HCT116 (cell line): ENCODE measurements around the gene CDON. TPM values are rescaled to one million over a fixed set of nuclear protein-coding genes. Genes with fewer than 3 reads are reported as not detected.

ENCODE experiments used
- ATAC-seq: fragments of 200-7000 bp; cut with Tn5 transposase; 2 replicates; pipeline ENCODE4 v1.9.1; 2020; ENCODE audit warnings: mild to moderate bottlenecking, moderate library complexity
- BruUV-seq: library from RNA; stranded (reverse); fragments of 400-500 nt; replicated peaks from 2 replicates; lab custom pipeline; 2021; lab: Mats Ljungman, UMichigan
- CTCF ChIA-PET: fragments of 300-600 bp; sonication (Branson Sonifier 250); formaldehyde crosslinking; loops from one replicate; lab custom pipeline; 2021; ENCODE audit warnings: antibody characterized with exemption; lab: Charles Lee
- POLR2A ChIA-PET: fragments of 300-600, 350-600 bp; sonication (Branson Sonifier 250); formaldehyde crosslinking; loops from one replicate; lab custom pipeline; 2021; ENCODE audit warnings: antibody characterized with exemption; lab: Charles Lee
- RAD21 ChIA-PET, 2 experiments: fragments of 300-600 bp; sonication (Branson Sonifier 250); formaldehyde crosslinking; loops; one replicate each; lab custom pipeline; 2023; ENCODE audit warnings: low total read pairs in 2 of 2; ENCODE audit not compliant: uncharacterized antibody in 2 of 2, unreplicated experiment in 2 of 2, low non-redundant PET in 1 of 2; lab: Charles Lee
- DNase-seq: peaks from one replicate; pipeline ENCODE4 v3.0.0-alpha.2; 2010; ENCODE audit warnings: low read depth, low spot score
- H2AFZ ChIP-seq: fragments of 200-600 bp; shearing (Covaris generic), sonication (generic); 2 replicates; pipeline ENCODE4 v1.6.1; 2017; ENCODE audit warnings: low read depth, mixed run types, mixed read lengths, antibody characterized with exemption, low read length; ENCODE audit not compliant: poor library complexity, severe bottlenecking
- H3K27ac ChIP-seq: 2 replicates; pipeline ENCODE4 v1.5.1; 2012; ENCODE audit warnings: low read depth, low read length
- H3K27me3 ChIP-seq: fragments of 200-600 bp; sonication (generic); 2 replicates; pipeline ENCODE4 v1.6.1; 2016; ENCODE audit warnings: mixed run types, low read length, mixed read lengths; ENCODE audit not compliant: insufficient read depth
- H3K36me3 ChIP-seq, 2 experiments: fragments of 200-500 bp in 1 of 2; fragments of 200-600 bp in 1 of 2; sonication (Bioruptor generic) in 1 of 2; sonication (generic) in 1 of 2; 2 replicates each; pipeline versions ENCODE4 v1.5.1 to v1.6.1; 2014 to 2016; ENCODE audit warnings: low read length in 2 of 2, inconsistent platforms in 1 of 2, mixed read lengths in 1 of 2, mixed run types in 1 of 2; ENCODE audit not compliant: insufficient read depth in 2 of 2, control insufficient read depth in 1 of 2
- H3K4me1 ChIP-seq, 2 experiments: fragments of 200-600 bp in 1 of 2; sonication (generic) in 1 of 2; 2 replicates each; pipeline versions ENCODE4 v1.5.1 to v1.6.1; 2012 to 2017; ENCODE audit warnings: low read length in 2 of 2, inconsistent platforms in 1 of 2, mild to moderate bottlenecking in 1 of 2, mixed read lengths in 1 of 2, mixed run types in 1 of 2, moderate library complexity in 1 of 2; ENCODE audit not compliant: insufficient read depth in 2 of 2, control insufficient read depth in 1 of 2
- H3K4me2 ChIP-seq: fragments of 200-600 bp; sonication (generic); 2 replicates; pipeline ENCODE4 v1.6.1; 2017; ENCODE audit warnings: mixed run types, low read length, mixed read lengths
- H3K4me3 ChIP-seq, 2 experiments: fragments of 200-600 bp in 1 of 2; sonication (generic) in 1 of 2; replicated peaks in 1 of 2; 2 replicates each; pipeline ENCODE4 v1.5.1; 2011 to 2016; ENCODE audit warnings: low read length in 2 of 2, control low read depth in 1 of 2, low read depth in 1 of 2, mild to moderate bottlenecking in 1 of 2, mixed read lengths in 1 of 2, mixed run types in 1 of 2
- H3K79me2 ChIP-seq: fragments of 200-600 bp; sonication (generic); 2 replicates; pipeline ENCODE4 v1.6.1; 2017; ENCODE audit warnings: mild to moderate bottlenecking, mixed run types, low read length, moderate library complexity, mixed read lengths; ENCODE audit not compliant: insufficient read depth
- H3K9ac ChIP-seq: fragments of 200-600 bp; sonication (generic); 2 replicates; pipeline ENCODE4 v1.6.1; 2016; ENCODE audit warnings: low read length, mixed read lengths
- H3K9me2 ChIP-seq: fragments of 200-600 bp; sonication (generic), shearing (Covaris generic); 2 replicates; pipeline ENCODE4 v1.6.1; 2017; ENCODE audit warnings: mixed run types, mild to moderate bottlenecking, moderate library complexity; ENCODE audit not compliant: insufficient read depth
- H3K9me3 ChIP-seq, 2 experiments: fragments of 200-500 bp in 1 of 2; fragments of 200-600 bp in 1 of 2; sonication (Bioruptor generic) in 1 of 2; sonication (generic) in 1 of 2; 2 replicates each; pipeline ENCODE4 v1.6.1; 2014 to 2017; ENCODE audit warnings: low read length in 2 of 2, mixed read lengths in 2 of 2, inconsistent platforms in 1 of 2, low read depth in 1 of 2, mild to moderate bottlenecking in 1 of 2, mixed run types in 1 of 2, moderate library complexity in 1 of 2; ENCODE audit not compliant: control insufficient read depth in 1 of 2, insufficient read depth in 1 of 2
- H4K20me1 ChIP-seq: fragments of 200-600 bp; sonication (generic), shearing (Covaris generic); 2 replicates; pipeline ENCODE4 v1.6.1; 2017; ENCODE audit warnings: mixed run types, mild to moderate bottlenecking, moderate library complexity; ENCODE audit not compliant: insufficient read depth
- ATF3 ChIP-seq: IDR thresholded peaks from 2 replicates; pipeline ENCODE4 v1.6.1; 2012
- CBX3 ChIP-seq: IDR thresholded peaks from 2 replicates; pipeline ENCODE4 v1.6.1; 2012; ENCODE audit warnings: low read depth
- CEBPB ChIP-seq: IDR thresholded peaks from 2 replicates; pipeline ENCODE4 v1.6.1; 2012; ENCODE audit warnings: low read depth
- EGR1 ChIP-seq: IDR thresholded peaks from 2 replicates; pipeline ENCODE4 v1.6.1; 2012; ENCODE audit warnings: low read depth
- ELF1 ChIP-seq: IDR thresholded peaks from 2 replicates; pipeline ENCODE4 v1.6.1; 2012; ENCODE audit warnings: low read depth, borderline replicate concordance
- EZH2 ChIP-seq: fragments of 200-600 bp; sonication (generic); IDR thresholded peaks from 2 replicates; pipeline ENCODE4 v1.6.1; 2017; ENCODE audit warnings: antibody characterized with exemption, mixed run types
- EZH2phosphoT487 ChIP-seq: fragments of 200-600 bp; IDR thresholded peaks from 2 replicates; pipeline ENCODE4 v1.6.1; 2018; ENCODE audit warnings: antibody characterized with exemption, borderline replicate concordance
- FOSL1 ChIP-seq: IDR thresholded peaks from 2 replicates; pipeline ENCODE4 v1.6.1; 2012; ENCODE audit warnings: low read depth
- JUND ChIP-seq: IDR thresholded peaks from 2 replicates; pipeline ENCODE4 v1.6.1; 2012
- MAX ChIP-seq: IDR thresholded peaks from 2 replicates; pipeline ENCODE4 v1.6.1; 2012
- POLR2AphosphoS5 ChIP-seq: IDR thresholded peaks from 2 replicates; pipeline ENCODE4 v1.6.1; 2011; ENCODE audit warnings: mild to moderate bottlenecking, low read depth, low read length, moderate library complexity
- RAD21 ChIP-seq: IDR thresholded peaks from 2 replicates; pipeline ENCODE4 v1.6.1; 2012; ENCODE audit warnings: low read depth, mild to moderate bottlenecking
- SIN3A ChIP-seq: IDR thresholded peaks from 2 replicates; pipeline ENCODE4 v1.6.1; 2012; ENCODE audit warnings: low read depth
- SP1 ChIP-seq: IDR thresholded peaks from 2 replicates; pipeline ENCODE4 v1.6.1; 2012; ENCODE audit warnings: low read depth
- SRF ChIP-seq: IDR thresholded peaks from 2 replicates; pipeline ENCODE4 v1.6.1; 2012; ENCODE audit warnings: low read depth
- TCF7L2 ChIP-seq: IDR thresholded peaks from 2 replicates; pipeline ENCODE4 v1.7.0; 2011; ENCODE audit warnings: borderline replicate concordance, inconsistent platforms; ENCODE audit not compliant: insufficient read depth, insufficient read length; ENCODE audit errors: extremely low read depth
- YY1 ChIP-seq: IDR thresholded peaks from 2 replicates; pipeline ENCODE4 v1.6.1; 2011; ENCODE audit warnings: low read length, low read depth, moderate library complexity, mild to moderate bottlenecking; ENCODE audit not compliant: insufficient replicate concordance; ENCODE audit errors: extremely low read depth
- ZBTB33 ChIP-seq: IDR thresholded peaks from 2 replicates; pipeline ENCODE4 v1.6.1; 2011; ENCODE audit warnings: mild to moderate bottlenecking, low read length, moderate library complexity; ENCODE audit not compliant: insufficient replicate concordance; ENCODE audit errors: extremely low read depth
- ZFX ChIP-seq: fragments of 450-650 bp; IDR thresholded peaks from 2 replicates; pipeline ENCODE4 v1.6.1; 2017
- intact Hi-C: fragments of 100-400 bp; cut with micrococcal nuclease; formaldehyde crosslinking; loops from 2 replicates; pipeline ENCODE4 v1.10.0; 2022
- total RNA-seq: library from RNA; stranded (reverse); gene quantifications from one replicate; pipeline ENCODE4 v1.2.1, GENCODE V29; 2021; ENCODE audit not compliant: unreplicated experiment
- TF ChIP-seq, protein P1 (sequence below), 3 experiments: fragments of 200-600 bp in 1 of 3; sonication (generic) in 1 of 3; IDR thresholded peaks in 2 of 3; conservative IDR thresholded peaks in 1 of 3; 2 replicates each; pipeline ENCODE4 v1.5.1; 2012 to 2017; ENCODE audit warnings: low read depth in 2 of 3, low read length in 2 of 3, antibody characterized with exemption in 1 of 3, borderline replicate concordance in 1 of 3, control low read depth in 1 of 3, mild to moderate bottlenecking in 1 of 3, mixed read lengths in 1 of 3, mixed run types in 1 of 3, moderate library complexity in 1 of 3; ENCODE audit not compliant: insufficient read depth in 1 of 3

The CDON gene
- total RNA-seq, 1 experiment from 2014 or later: 16.9 TPM

GRCh38 chr11:125959931-125960330 lies 102.7 kb downstream of the CDON start:
- no peak overlapping the region for H3K4me3 ChIP-seq
- H3K9ac ChIP-seq: no peak overlapping the region
- H3K79me2 ChIP-seq: no peaks in the 10 kb centered on the region
- no TSS peak for BruUV-seq
- no peaks in the 10 kb centered on the region for H3K9me3 ChIP-seq
- ChIA-PET POLR2A (no interaction called here), RAD21 (no interaction called here), CTCF (no interaction called here)
- no peak overlapping the region for H2AFZ ChIP-seq
- DNase-seq: no peak
- no peaks in the 10 kb centered on the region for H3K4me1 ChIP-seq
- ATAC-seq: no peak
- intact Hi-C loops: no loop called here
- H4K20me1 ChIP-seq: no peaks in the 10 kb centered on the region
- H3K27me3 ChIP-seq: no peaks in the 10 kb centered on the region
- TF ChIP-seq FOSL1 (no peak), TCF7L2 (no peak), SIN3A (no peak), EGR1 (no peak), ATF3 (no peak), EZH2 (no peak), MAX (no peak), ELF1 (no peak), CBX3 (no peak), YY1 (no peak), ZFX (no peak), EZH2phosphoT487 (no peak), SRF (no peak), ZBTB33 (no peak), RAD21 (no peak), POLR2AphosphoS5 (no peak), CEBPB (no peak), SP1 (no peak), JUND (no peak)
- TF ChIP-seq, protein P1, sequence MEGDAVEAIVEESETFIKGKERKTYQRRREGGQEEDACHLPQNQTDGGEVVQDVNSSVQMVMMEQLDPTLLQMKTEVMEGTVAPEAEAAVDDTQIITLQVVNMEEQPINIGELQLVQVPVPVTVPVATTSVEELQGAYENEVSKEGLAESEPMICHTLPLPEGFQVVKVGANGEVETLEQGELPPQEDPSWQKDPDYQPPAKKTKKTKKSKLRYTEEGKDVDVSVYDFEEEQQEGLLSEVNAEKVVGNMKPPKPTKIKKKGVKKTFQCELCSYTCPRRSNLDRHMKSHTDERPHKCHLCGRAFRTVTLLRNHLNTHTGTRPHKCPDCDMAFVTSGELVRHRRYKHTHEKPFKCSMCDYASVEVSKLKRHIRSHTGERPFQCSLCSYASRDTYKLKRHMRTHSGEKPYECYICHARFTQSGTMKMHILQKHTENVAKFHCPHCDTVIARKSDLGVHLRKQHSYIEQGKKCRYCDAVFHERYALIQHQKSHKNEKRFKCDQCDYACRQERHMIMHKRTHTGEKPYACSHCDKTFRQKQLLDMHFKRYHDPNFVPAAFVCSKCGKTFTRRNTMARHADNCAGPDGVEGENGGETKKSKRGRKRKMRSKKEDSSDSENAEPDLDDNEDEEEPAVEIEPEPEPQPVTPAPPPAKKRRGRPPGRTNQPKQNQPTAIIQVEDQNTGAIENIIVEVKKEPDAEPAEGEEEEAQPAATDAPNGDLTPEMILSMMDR (IDR thresholded peaks at IDR 0.05 in 2 of 3, conservative IDR thresholded peaks at IDR 0.05 in 1 of 3; ENCODE audit: borderline replicate concordance in 1 of 3, insufficient read depth in 1 of 3, low read depth in 2 of 3, low read length in 2 of 3): no peak
- no peaks in the 10 kb centered on the region for H3K36me3 ChIP-seq
- no peak overlapping the region for H3K4me2 ChIP-seq
- H3K9me2 ChIP-seq: no peaks in the 10 kb centered on the region
- no peak overlapping the region for H3K27ac ChIP-seq
